ENCODE measurements around the gene PPP1R12A.

Gene PPP1R12A

GRCh38 chr12:79934281-79935020 is 446 bp downstream of the PPP1R12A start:
- no peak for DNase-seq

- DNase-seq: no peak
These were observed 1.2 kb downstream of the PPP1R12A start for GRCh38 chr12:79933532-79934264.

GRCh38 chr12:79933043-79933442 is 1.9 kb downstream of the PPP1R12A start:
- no peak for DNase-seq

GRCh38 chr12:79932357-79932756 is 2.5 kb downstream of the PPP1R12A start:
- DNase-seq: no peak

GRCh38 chr12:79929065-79929464 is 5.8 kb downstream of the PPP1R12A start:
- DNase-seq: no peak

- no peak for DNase-seq
These were observed 7.0 kb downstream of the PPP1R12A start for GRCh38 chr12:79927772-79928474.

GRCh38 chr12:79926951-79927350 is 7.9 kb downstream of the PPP1R12A start:
- no peak for DNase-seq

- DNase-seq: no peak
These were observed 9.4 kb downstream of the PPP1R12A start for GRCh38 chr12:79925492-79925891.

GRCh38 chr12:79921786-79922185 is 13.1 kb downstream of the PPP1R12A start:
- no peak for DNase-seq

GRCh38 chr12:79920421-79921238 is 14.3 kb downstream of the PPP1R12A start:
- DNase-seq: no peak

GRCh38 chr12:79919762-79920161 is 15.1 kb downstream of the PPP1R12A start:
- DNase-seq: no peak

GRCh38 chr12:79916826-79917225 is 18.1 kb downstream of the PPP1R12A start:
- no peak for DNase-seq

GRCh38 chr12:79911889-79912656 is 22.8 kb downstream of the PPP1R12A start:
- DNase-seq: no peak

GRCh38 chr12:79908366-79908765 is 26.5 kb downstream of the PPP1R12A start:
- no peak for DNase-seq

GRCh38 chr12:79901506-79901905 is 33.4 kb downstream of the PPP1R12A start:
- no peak for DNase-seq

GRCh38 chr12:79900951-79901350 is 33.9 kb downstream of the PPP1R12A start:
- DNase-seq: no peak

GRCh38 chr12:79900199-79900598 is 34.7 kb downstream of the PPP1R12A start:
- no peak for DNase-seq

- no peak for DNase-seq
These were observed 37.3 kb downstream of the PPP1R12A start for GRCh38 chr12:79897617-79898016.

GRCh38 chr12:79895804-79896203 is 39.1 kb downstream of the PPP1R12A start:
- no peak for DNase-seq

- DNase-seq: no peak
These were observed 39.8 kb downstream of the PPP1R12A start for GRCh38 chr12:79895071-79895470.

- DNase-seq: no peak
These were observed 43.3 kb downstream of the PPP1R12A start for GRCh38 chr12:79891506-79892162.

- DNase-seq: no peak
These were observed 47.0 kb downstream of the PPP1R12A start for GRCh38 chr12:79887890-79888289.

All from 8988T (cell line).